ENCODE measurements around the gene CBX8. TPM values are rescaled to one million over a fixed set of nuclear protein-coding genes. Genes with fewer than 3 reads are reported as not detected.

Gene CBX8
- total RNA-seq, 1 donor = 1.5 TPM

GRCh38 chr17:79810130-79811010 lies 13.5 kb upstream of the CBX8 start:
- no peak for TF ChIP-seq CTCF (IDR thresholded peaks at IDR 0.05; ENCODE audit: insufficient read depth, low read length)
- no peak overlapping the region for H3K4me3 ChIP-seq (ENCODE audit: low read depth, low read length)
- peak; percentile 41 for DNase-seq (ENCODE audit: low read depth)

- no peak overlapping the region for H3K4me3 ChIP-seq (ENCODE audit: low read depth, low read length)
- no peak for DNase-seq (ENCODE audit: low read depth)
- TF ChIP-seq CTCF (IDR thresholded peaks at IDR 0.05; ENCODE audit: insufficient read depth, low read length) = no peak
Measured at GRCh38 chr17:79809530-79810129, 12.8 kb upstream of the CBX8 start.

- no peak for TF ChIP-seq CTCF (IDR thresholded peaks at IDR 0.05; ENCODE audit: insufficient read depth, low read length)
- H3K4me3 ChIP-seq (ENCODE audit: low read depth, low read length) = no peak overlapping the region
- no peak for DNase-seq (ENCODE audit: low read depth)
Measured at GRCh38 chr17:79808763-79809529, 12.1 kb upstream of the CBX8 start.

DNA sequence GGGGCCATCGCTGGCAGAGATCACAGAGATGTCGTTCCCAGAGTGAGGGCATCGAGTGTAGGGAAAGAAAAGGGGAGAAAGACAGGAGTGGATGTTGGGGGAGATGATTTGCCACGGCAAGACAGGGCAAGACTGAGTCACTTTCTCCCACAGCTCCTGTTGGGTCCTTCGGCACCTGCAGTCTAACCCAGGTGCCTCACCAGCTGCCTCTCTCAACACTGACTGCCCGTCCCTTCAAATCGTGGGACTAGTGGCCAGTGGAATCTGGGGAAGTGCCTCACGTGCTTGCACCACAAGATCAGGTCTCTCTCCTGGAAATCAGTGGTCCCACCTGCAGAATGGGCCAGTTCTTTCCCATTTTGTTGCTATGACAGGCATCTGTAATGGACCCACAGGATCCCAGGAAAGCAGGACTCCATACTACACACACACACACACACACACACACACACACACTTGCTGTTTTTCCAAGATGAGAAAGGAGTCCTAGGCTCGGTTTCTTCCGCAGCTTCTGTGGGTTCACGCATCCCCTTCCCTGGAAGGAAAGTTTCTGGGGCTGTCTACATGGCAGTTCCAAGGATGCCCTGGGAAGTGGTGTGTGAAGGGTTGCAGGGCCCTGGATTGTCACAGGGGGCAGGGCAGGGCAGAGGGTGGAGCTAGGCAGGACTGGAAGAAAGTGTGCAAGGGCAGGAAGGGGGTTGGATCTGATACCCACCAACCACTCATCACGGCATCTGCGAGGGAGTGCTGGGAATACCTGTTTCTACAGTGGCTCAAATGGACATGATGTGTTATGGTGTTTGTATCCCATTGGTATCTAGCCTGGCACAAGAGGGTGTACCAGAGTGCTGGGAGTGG lies 10.2 kb upstream of the CBX8 start:
- TF ChIP-seq CTCF (IDR thresholded peaks at IDR 0.05; ENCODE audit: insufficient read depth, low read length) = no peak
- no peak overlapping the region for H3K4me3 ChIP-seq (ENCODE audit: low read depth, low read length)
- DNase-seq (ENCODE audit: low read depth) = no peak

GRCh38 chr17:79806446-79806760 lies 9.5 kb upstream of the CBX8 start:
- no peak for DNase-seq (ENCODE audit: low read depth)
- TF ChIP-seq CTCF (IDR thresholded peaks at IDR 0.05; ENCODE audit: insufficient read depth, low read length) = no peak
- no peak overlapping the region for H3K4me3 ChIP-seq (ENCODE audit: low read depth, low read length)

All from fibroblast of the aortic adventitia (primary cell).